Gastrocnemius medialis (tissue), 4 donors: ENCODE data around the gene TES. TPM values are rescaled to one million over a fixed set of nuclear protein-coding genes. Genes with fewer than 3 reads are reported as not detected.

Source experiments
- ATAC-seq, 2 donors: fragments of 150-250 bp; one replicate each; pipeline ENCODE4 v1.9.1; 2016
- DNase-seq, 2 donors: peaks; one replicate each; pipeline ENCODE4 v3.0.0-alpha.2; 2019
- H3K27ac ChIP-seq, 4 donors: fragments of 200-600 bp; sonication (generic); 1 replicate in 1 of 4; 2 replicates in 3 of 4; pipeline ENCODE4 v1.5.1; 2016 to 2018; ENCODE audit warnings: mild to moderate bottlenecking in 2 of 4, moderate library complexity in 1 of 4
- H3K27me3 ChIP-seq, 3 donors: fragments of 200-600 bp; sonication (generic) in 2 of 3; 1 replicate in 1 of 3; 2 replicates in 2 of 3; pipeline versions ENCODE4 v1.5.1 to v1.6.0; 2016 to 2019; ENCODE audit warnings: mild to moderate bottlenecking in 1 of 3, moderate library complexity in 1 of 3
- H3K36me3 ChIP-seq, 2 donors: fragments of 200-600 bp; sonication (generic) in 1 of 2; one replicate each; pipeline ENCODE4 v1.5.1; 2017 to 2018
- H3K4me1 ChIP-seq, 2 donors: fragments of 200-600 bp; sonication (generic) in 1 of 2; one replicate each; pipeline ENCODE4 v1.5.1; 2016 to 2017; ENCODE audit warnings: mild to moderate bottlenecking in 2 of 2
- H3K4me3 ChIP-seq, 4 donors: fragments of 200-600 bp; sonication (generic) in 3 of 4; 1 replicate in 1 of 4; 2 replicates in 3 of 4; pipeline ENCODE4 v1.5.1; 2016 to 2019; ENCODE audit warnings: mild to moderate bottlenecking in 2 of 4
- H3K9me3 ChIP-seq, 3 donors: fragments of 200-600 bp; sonication (generic) in 2 of 3; 1 replicate in 1 of 3; 2 replicates in 2 of 3; pipeline ENCODE4 v1.5.1; 2016 to 2019
- POLR2A ChIP-seq, 2 donors: fragments of 450-650 bp; IDR thresholded peaks; one replicate each; pipeline ENCODE4 v1.6.1; 2017; ENCODE audit warnings: antibody characterized with exemption in 2 of 2, mild to moderate bottlenecking in 2 of 2, moderate library complexity in 2 of 2
- in situ Hi-C, 4 donors: fragments of 200-750 bp; cut with MboI; loops; one replicate each; pipeline versions ENCODE4 v1.15.0 to v1.8.0; 2017; ENCODE audit warnings: low sequenced_read_pairs in 4 of 4
- intact Hi-C: fragments of 100-400 bp; cut with DNase I; formaldehyde crosslinking; loops from one replicate; pipeline ENCODE4 v1.15.1; 2023; ENCODE audit warnings: low total_unique reads
- total RNA-seq, 4 donors: library from RNA; depleted of rRNA; stranded (reverse); fragments of >200 nt; gene quantifications; one replicate each; pipeline versions ENCODE4 v1.1.0 to v1.2.3, GENCODE V29; 2016
- TF ChIP-seq, protein P1 (sequence below), 5 experiments: fragments of 450-650 bp in 3 of 5; fragments of 200-600 bp in 2 of 5; sonication (generic) in 2 of 5; IDR thresholded peaks in 4 of 5; conservative IDR thresholded peaks in 1 of 5; 1 replicate in 4 of 5; 2 replicates in 1 of 5; pipeline ENCODE4 v1.5.1; 2016 to 2019; ENCODE audit warnings: antibody characterized with exemption in 5 of 5, mild to moderate bottlenecking in 3 of 5, moderate library complexity in 3 of 5

Gene TES
- total RNA-seq, 4 donors from 2014 or later: 4.9 to 8.7 (median 6.2) TPM

DNA sequence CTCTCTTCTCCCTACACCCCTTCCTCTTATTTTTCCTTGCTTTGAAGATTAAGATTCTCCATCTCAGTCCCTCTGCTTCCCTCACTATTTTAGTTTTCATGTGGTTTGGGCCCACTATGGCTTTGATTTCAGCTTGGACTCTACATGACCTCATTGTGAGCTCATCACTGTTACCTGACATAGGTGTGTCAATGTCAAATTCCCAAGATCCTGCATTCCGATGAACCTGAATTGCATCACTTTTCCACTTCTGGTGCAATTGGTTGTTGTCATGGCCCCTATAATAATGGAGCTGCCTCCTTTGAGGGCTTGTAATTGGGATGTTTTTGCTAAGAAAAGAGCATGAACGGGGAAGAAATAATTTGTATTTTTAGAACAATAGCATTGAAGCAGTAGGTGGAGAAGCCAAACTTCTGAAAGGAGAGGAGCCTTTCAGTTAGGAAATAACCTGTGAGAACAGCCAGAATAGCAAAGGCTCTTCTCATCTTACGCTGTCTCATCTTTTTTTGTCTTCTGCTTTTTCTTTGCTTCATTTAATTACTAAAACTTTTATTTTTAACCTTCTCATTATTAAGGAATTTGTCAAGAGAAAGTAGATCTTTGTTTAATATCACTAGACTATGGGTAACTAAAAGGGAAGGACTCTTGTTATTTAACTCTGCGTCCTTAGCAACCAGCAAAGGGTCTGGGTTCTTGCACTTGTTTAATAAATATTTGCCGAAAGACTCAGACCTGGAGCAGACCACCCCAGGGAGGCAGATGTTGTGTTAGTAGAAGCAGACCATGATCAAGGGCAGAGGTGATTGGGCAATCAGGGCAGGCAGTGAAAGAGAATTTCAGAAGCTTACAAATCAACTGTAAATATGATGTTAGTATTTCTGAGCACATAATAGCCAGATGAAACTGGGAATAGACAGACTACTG is 95.4 kb downstream of the TES start:
- in situ Hi-C loops (no loop called here), intact Hi-C loops (no loop called here)
- no peak overlapping the region for H3K4me3 ChIP-seq
- no peaks in the 10 kb centered on the region for H3K27me3 ChIP-seq
- DNase-seq (no peak), ATAC-seq (peak; percentile 56 to 91)
- no peak for TF ChIP-seq POLR2A (IDR thresholded peaks at IDR 0.05)
- TF ChIP-seq, protein P1, sequence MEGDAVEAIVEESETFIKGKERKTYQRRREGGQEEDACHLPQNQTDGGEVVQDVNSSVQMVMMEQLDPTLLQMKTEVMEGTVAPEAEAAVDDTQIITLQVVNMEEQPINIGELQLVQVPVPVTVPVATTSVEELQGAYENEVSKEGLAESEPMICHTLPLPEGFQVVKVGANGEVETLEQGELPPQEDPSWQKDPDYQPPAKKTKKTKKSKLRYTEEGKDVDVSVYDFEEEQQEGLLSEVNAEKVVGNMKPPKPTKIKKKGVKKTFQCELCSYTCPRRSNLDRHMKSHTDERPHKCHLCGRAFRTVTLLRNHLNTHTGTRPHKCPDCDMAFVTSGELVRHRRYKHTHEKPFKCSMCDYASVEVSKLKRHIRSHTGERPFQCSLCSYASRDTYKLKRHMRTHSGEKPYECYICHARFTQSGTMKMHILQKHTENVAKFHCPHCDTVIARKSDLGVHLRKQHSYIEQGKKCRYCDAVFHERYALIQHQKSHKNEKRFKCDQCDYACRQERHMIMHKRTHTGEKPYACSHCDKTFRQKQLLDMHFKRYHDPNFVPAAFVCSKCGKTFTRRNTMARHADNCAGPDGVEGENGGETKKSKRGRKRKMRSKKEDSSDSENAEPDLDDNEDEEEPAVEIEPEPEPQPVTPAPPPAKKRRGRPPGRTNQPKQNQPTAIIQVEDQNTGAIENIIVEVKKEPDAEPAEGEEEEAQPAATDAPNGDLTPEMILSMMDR (IDR thresholded peaks at IDR 0.05 in 4 of 5, conservative IDR thresholded peaks at IDR 0.05 in 1 of 5): no peak
- peak overlapping the region in 1 of 4 donors; percentile 47 for H3K27ac ChIP-seq
- H3K9me3 ChIP-seq: no peaks in the 10 kb centered on the region
- H3K4me1 ChIP-seq: peaks cover 0 to 10% of the 10 kb centered on the region in 2 donors
- no peaks in the 10 kb centered on the region for H3K36me3 ChIP-seq

GRCh38 chr7:116306409-116307048 is 96.2 kb downstream of the TES start:
- DNase-seq (no peak), ATAC-seq (no peak)
- intact Hi-C loops (no loop called here), in situ Hi-C loops (no loop called here)
- H3K9me3 ChIP-seq: no peaks in the 10 kb centered on the region
- H3K27ac ChIP-seq: no peak overlapping the region
- no peaks in the 10 kb centered on the region for H3K27me3 ChIP-seq
- TF ChIP-seq, protein P1 (IDR thresholded peaks at IDR 0.05 in 4 of 5, conservative IDR thresholded peaks at IDR 0.05 in 1 of 5): no peak
- TF ChIP-seq POLR2A (IDR thresholded peaks at IDR 0.05): no peak
- H3K4me1 ChIP-seq: peaks cover 0 to 10% of the 10 kb centered on the region in 2 donors
- no peaks in the 10 kb centered on the region for H3K36me3 ChIP-seq
- H3K4me3 ChIP-seq: no peak overlapping the region

- no peak overlapping the region for H3K4me3 ChIP-seq
- no peaks in the 10 kb centered on the region for H3K9me3 ChIP-seq
- H3K4me1 ChIP-seq: peaks cover 0 to 10% of the 10 kb centered on the region in 2 donors
- no peak overlapping the region for H3K27ac ChIP-seq
- intact Hi-C loops: no loop called here
- H3K36me3 ChIP-seq: no peaks in the 10 kb centered on the region
- ATAC-seq (no peak), DNase-seq (no peak)
- H3K27me3 ChIP-seq: no peaks in the 10 kb centered on the region
- in situ Hi-C loops: no loop called here
- no peak for TF ChIP-seq POLR2A (IDR thresholded peaks at IDR 0.05)
- TF ChIP-seq, protein P1 (IDR thresholded peaks at IDR 0.05 in 4 of 5, conservative IDR thresholded peaks at IDR 0.05 in 1 of 5): no peak
Measured at GRCh38 chr7:116307253-116307652, 96.9 kb downstream of the TES start.

Other genes with a start within 250 kb of the TES start
- under 1 TPM; 0.17 to 0.91 (median 0.72) TPM for gene TFEC, start 179.8 kb upstream of the TES start, total RNA-seq